Gastroesophageal sphincter (tissue), 3 donors: ENCODE results near the gene FAM110D.

Experiments used
- POLR2A ChIP-seq, 2 donors: fragments of 450-650 bp; IDR thresholded peaks; one replicate each; pipeline ENCODE4 v1.6.1; 2017; ENCODE audit warnings: antibody characterized with exemption in 2 of 2, mild to moderate bottlenecking in 2 of 2, moderate library complexity in 1 of 2
- TF ChIP-seq, protein P1 (sequence below), 4 experiments: fragments of 200-600 bp in 2 of 4; fragments of 450-650 bp in 2 of 4; sonication (generic) in 1 of 4; IDR thresholded peaks; one replicate each; pipeline ENCODE4 v1.5.1; 2017 to 2019; ENCODE audit warnings: antibody characterized with exemption in 4 of 4, mild to moderate bottlenecking in 2 of 4, moderate library complexity in 2 of 4

DNA sequence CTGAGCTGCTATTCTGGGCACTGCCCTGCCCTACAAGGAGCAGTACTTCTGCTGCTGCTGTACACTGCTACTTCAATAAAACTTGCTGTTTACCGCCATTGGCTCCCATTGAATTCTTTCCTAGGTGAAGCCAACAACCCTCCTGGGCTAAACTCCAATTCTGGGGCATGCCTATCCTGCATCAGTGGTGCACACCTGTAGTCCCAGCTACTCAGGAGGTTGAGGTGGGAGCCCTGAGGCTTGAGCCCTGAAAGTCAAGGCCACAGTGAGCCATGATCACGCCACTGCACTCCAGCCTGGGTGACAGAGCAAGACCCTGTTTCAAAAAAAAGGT lies 26.1 kb upstream of the FAM110D start:
- TF ChIP-seq, protein P1, sequence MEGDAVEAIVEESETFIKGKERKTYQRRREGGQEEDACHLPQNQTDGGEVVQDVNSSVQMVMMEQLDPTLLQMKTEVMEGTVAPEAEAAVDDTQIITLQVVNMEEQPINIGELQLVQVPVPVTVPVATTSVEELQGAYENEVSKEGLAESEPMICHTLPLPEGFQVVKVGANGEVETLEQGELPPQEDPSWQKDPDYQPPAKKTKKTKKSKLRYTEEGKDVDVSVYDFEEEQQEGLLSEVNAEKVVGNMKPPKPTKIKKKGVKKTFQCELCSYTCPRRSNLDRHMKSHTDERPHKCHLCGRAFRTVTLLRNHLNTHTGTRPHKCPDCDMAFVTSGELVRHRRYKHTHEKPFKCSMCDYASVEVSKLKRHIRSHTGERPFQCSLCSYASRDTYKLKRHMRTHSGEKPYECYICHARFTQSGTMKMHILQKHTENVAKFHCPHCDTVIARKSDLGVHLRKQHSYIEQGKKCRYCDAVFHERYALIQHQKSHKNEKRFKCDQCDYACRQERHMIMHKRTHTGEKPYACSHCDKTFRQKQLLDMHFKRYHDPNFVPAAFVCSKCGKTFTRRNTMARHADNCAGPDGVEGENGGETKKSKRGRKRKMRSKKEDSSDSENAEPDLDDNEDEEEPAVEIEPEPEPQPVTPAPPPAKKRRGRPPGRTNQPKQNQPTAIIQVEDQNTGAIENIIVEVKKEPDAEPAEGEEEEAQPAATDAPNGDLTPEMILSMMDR (IDR thresholded peaks at IDR 0.05): no peak
- no peak for TF ChIP-seq POLR2A (IDR thresholded peaks at IDR 0.05)
